Rectal smooth muscle tissue (tissue), 1 donor: ENCODE data around the gene ARHGEF7.

ENCODE experiments used
- H3K27ac ChIP-seq: one replicate; pipeline ENCODE4 v1.7.0; 2013; ENCODE audit warnings: low read depth, low read length, inconsistent platforms
- H3K27me3 ChIP-seq: one replicate; pipeline ENCODE4 v1.7.0; 2013; ENCODE audit warnings: low read length; ENCODE audit not compliant: control insufficient read depth, insufficient read depth
- H3K36me3 ChIP-seq: one replicate; pipeline ENCODE4 v1.7.0; 2013; ENCODE audit warnings: low read length; ENCODE audit not compliant: control insufficient read depth, insufficient read depth
- H3K4me1 ChIP-seq: one replicate; pipeline ENCODE4 v1.7.0; 2013; ENCODE audit warnings: low read length; ENCODE audit not compliant: control insufficient read depth, insufficient read depth
- H3K4me3 ChIP-seq: one replicate; pipeline ENCODE4 v1.7.0; 2013; ENCODE audit warnings: low read length
- H3K9ac ChIP-seq: one replicate; pipeline ENCODE4 v1.7.0; 2013; ENCODE audit warnings: low read length

The ARHGEF7 gene

GRCh38 chr13:111353508-111353907 is 238.4 kb downstream of the ARHGEF7 start:
- H3K4me3 ChIP-seq = no peak overlapping the region
- no peaks in the 10 kb centered on the region for H3K4me1 ChIP-seq
- H3K27me3 ChIP-seq = peaks cover 2% of the 10 kb centered on the region
- H3K36me3 ChIP-seq = no peaks in the 10 kb centered on the region
- no peak overlapping the region for H3K9ac ChIP-seq
- no peak overlapping the region for H3K27ac ChIP-seq

GRCh38 chr13:111354789-111355188 is 239.7 kb downstream of the ARHGEF7 start:
- Histone ChIP-seq H3K36me3 (no peaks in the 10 kb centered on the region), H3K27ac (no peak overlapping the region), H3K27me3 (peaks cover 2% of the 10 kb centered on the region), H3K4me1 (no peaks in the 10 kb centered on the region), H3K4me3 (no peak overlapping the region), H3K9ac (no peak overlapping the region)
